PC-9 (cell line): ENCODE measurements around the gene RAB11B. TPM values are rescaled to one million over a fixed set of nuclear protein-coding genes. Genes with fewer than 3 reads are reported as not detected.
"Not testable (repeated sequence)": the region's sequence is repeated elsewhere in the genome, so short reads cannot be mapped to it uniquely, and the experiment has no call there.

Experiments used
- BruUV-seq: library from RNA; stranded (reverse); fragments of 400-500 nt; replicated peaks from 2 replicates; lab custom pipeline; 2021; lab: Mats Ljungman, UMichigan
- CTCF ChIA-PET: fragments of 300-600 bp; sonication (Branson Sonifier 250); formaldehyde crosslinking; loops from one replicate; lab custom pipeline; 2022; ENCODE audit warnings: antibody characterized with exemption; lab: Charles Lee
- POLR2A ChIA-PET: fragments of 300-600 bp; sonication (Branson Sonifier 250); formaldehyde crosslinking; loops from one replicate; lab custom pipeline; 2022; ENCODE audit warnings: antibody characterized with exemption; ENCODE audit not compliant: unreplicated experiment; lab: Charles Lee
- DNase-seq, 2 experiments: peaks; one replicate each; pipeline versions ENCODE4 v3.0.0 to v3.0.0-alpha.2; 2015 to 2022; ENCODE audit warnings: mixed read lengths in 1 of 2
- H2AFZ ChIP-seq: fragments of 200-600 bp; sonication (generic); 2 replicates; pipeline ENCODE4 v1.8.1; 2017; ENCODE audit warnings: antibody characterized with exemption
- H3F3A ChIP-seq: fragments of 200-600 bp; sonication (generic); 2 replicates; pipeline ENCODE4 v1.8.1; 2017; ENCODE audit warnings: antibody characterized with exemption, mild to moderate bottlenecking, low read depth; ENCODE audit not compliant: insufficient read depth
- H3K27ac ChIP-seq: fragments of 200-600 bp; sonication (generic); 2 replicates; pipeline ENCODE4 v1.6.1; 2016; ENCODE audit warnings: mixed run types
- H3K27me3 ChIP-seq: fragments of 200-600 bp; sonication (generic); 2 replicates; pipeline ENCODE4 v1.6.1; 2016; ENCODE audit warnings: low read depth, mixed run types; ENCODE audit not compliant: insufficient read depth
- H3K36me3 ChIP-seq: fragments of 200-600 bp; sonication (generic); 2 replicates; pipeline ENCODE4 v1.6.1; 2016; ENCODE audit warnings: low read depth, mixed run types
- H3K4me1 ChIP-seq: fragments of 200-600 bp; sonication (generic); replicated peaks from 2 replicates; pipeline ENCODE4 v1.6.1; 2016; ENCODE audit warnings: mixed run types; ENCODE audit not compliant: insufficient read depth
- H3K4me2 ChIP-seq: fragments of 200-600 bp; sonication (generic); 2 replicates; pipeline ENCODE4 v1.6.1; 2017; ENCODE audit warnings: mixed run types
- H3K4me3 ChIP-seq: fragments of 200-600 bp; sonication (generic); 2 replicates; pipeline ENCODE4 v1.6.1; 2016; ENCODE audit warnings: mixed run types
- H3K79me2 ChIP-seq: fragments of 200-600 bp; sonication (generic); 2 replicates; pipeline ENCODE4 v1.6.1; 2017; ENCODE audit warnings: low read depth, mixed run types
- H3K9me2 ChIP-seq: fragments of 200-600 bp; sonication (generic); 2 replicates; pipeline ENCODE4 v1.8.1; 2017; ENCODE audit warnings: mild to moderate bottlenecking; ENCODE audit not compliant: insufficient read depth
- H3K9me3 ChIP-seq: fragments of 200-600 bp; sonication (generic); 2 replicates; pipeline ENCODE4 v1.8.1; 2016; ENCODE audit warnings: low read depth; ENCODE audit not compliant: insufficient read depth
- H4K20me1 ChIP-seq: fragments of 200-600 bp; sonication (generic); 2 replicates; pipeline ENCODE4 v1.8.1; 2017; ENCODE audit not compliant: insufficient read depth
- EZH2 ChIP-seq: fragments of 200-600 bp; sonication (generic); IDR thresholded peaks from 2 replicates; pipeline ENCODE4 v1.8.0; 2017; ENCODE audit warnings: antibody characterized with exemption, low read depth
- intact Hi-C: fragments of 100-400 bp; cut with micrococcal nuclease; formaldehyde crosslinking; loops from one replicate; pipeline ENCODE4 v1.10.0; 2022; ENCODE audit not compliant: unreplicated experiment
- total RNA-seq: library from RNA; stranded (reverse); gene quantifications from 2 replicates; pipeline ENCODE4 v1.2.3, GENCODE V29; 2021
- TF ChIP-seq, protein P1 (sequence below): fragments of 200-600 bp; sonication (generic); conservative IDR thresholded peaks from 2 replicates; pipeline ENCODE4 v1.6.1; 2017; ENCODE audit warnings: mixed run types, antibody characterized with exemption, mild to moderate bottlenecking, moderate library complexity

RAB11B gene
- total RNA-seq, 1 experiment from 2014 or later, result 126 TPM

- H3K27ac ChIP-seq, H3K4me1 ChIP-seq, H3K36me3 ChIP-seq, H4K20me1 ChIP-seq, CTCF ChIA-PET, DNase-seq, H2AFZ ChIP-seq, H3K27me3 ChIP-seq, intact Hi-C loops, BruUV-seq, H3K79me2 ChIP-seq, H3F3A ChIP-seq, H3K9me2 ChIP-seq, H3K4me2 ChIP-seq, H3K4me3 ChIP-seq, H3K9me3 ChIP-seq, POLR2A ChIA-PET: not testable (repeated sequence)
Measured at GRCh38 chr19:8376373-8376974, 13.7 kb upstream of the RAB11B start.

GRCh38 chr19:8377598-8377997, 12.6 kb upstream of the RAB11B start:
- Histone ChIP-seq H3K9me3 (no peaks in the 10 kb centered on the region), H3K4me3 (no peak overlapping the region), H2AFZ (no peak overlapping the region), H3K27me3 (no peaks in the 10 kb centered on the region), H3K4me1 (no peaks in the 10 kb centered on the region), H3K9me2 (no peaks in the 10 kb centered on the region), H4K20me1 (no peaks in the 10 kb centered on the region), H3K36me3 (no peaks in the 10 kb centered on the region), H3K79me2 (no peaks in the 10 kb centered on the region), H3K4me2 (no peak overlapping the region), H3K27ac (no peak overlapping the region), H3F3A (no peaks in the 10 kb centered on the region)
- intact Hi-C loops, result no loop called here
- TF ChIP-seq, protein P1, sequence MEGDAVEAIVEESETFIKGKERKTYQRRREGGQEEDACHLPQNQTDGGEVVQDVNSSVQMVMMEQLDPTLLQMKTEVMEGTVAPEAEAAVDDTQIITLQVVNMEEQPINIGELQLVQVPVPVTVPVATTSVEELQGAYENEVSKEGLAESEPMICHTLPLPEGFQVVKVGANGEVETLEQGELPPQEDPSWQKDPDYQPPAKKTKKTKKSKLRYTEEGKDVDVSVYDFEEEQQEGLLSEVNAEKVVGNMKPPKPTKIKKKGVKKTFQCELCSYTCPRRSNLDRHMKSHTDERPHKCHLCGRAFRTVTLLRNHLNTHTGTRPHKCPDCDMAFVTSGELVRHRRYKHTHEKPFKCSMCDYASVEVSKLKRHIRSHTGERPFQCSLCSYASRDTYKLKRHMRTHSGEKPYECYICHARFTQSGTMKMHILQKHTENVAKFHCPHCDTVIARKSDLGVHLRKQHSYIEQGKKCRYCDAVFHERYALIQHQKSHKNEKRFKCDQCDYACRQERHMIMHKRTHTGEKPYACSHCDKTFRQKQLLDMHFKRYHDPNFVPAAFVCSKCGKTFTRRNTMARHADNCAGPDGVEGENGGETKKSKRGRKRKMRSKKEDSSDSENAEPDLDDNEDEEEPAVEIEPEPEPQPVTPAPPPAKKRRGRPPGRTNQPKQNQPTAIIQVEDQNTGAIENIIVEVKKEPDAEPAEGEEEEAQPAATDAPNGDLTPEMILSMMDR, result no peak
- no peak for TF ChIP-seq EZH2
- BruUV-seq, result no TSS peak
- ChIA-PET POLR2A (no interaction called here), CTCF (no interaction called here)
- no peak for DNase-seq

DNA sequence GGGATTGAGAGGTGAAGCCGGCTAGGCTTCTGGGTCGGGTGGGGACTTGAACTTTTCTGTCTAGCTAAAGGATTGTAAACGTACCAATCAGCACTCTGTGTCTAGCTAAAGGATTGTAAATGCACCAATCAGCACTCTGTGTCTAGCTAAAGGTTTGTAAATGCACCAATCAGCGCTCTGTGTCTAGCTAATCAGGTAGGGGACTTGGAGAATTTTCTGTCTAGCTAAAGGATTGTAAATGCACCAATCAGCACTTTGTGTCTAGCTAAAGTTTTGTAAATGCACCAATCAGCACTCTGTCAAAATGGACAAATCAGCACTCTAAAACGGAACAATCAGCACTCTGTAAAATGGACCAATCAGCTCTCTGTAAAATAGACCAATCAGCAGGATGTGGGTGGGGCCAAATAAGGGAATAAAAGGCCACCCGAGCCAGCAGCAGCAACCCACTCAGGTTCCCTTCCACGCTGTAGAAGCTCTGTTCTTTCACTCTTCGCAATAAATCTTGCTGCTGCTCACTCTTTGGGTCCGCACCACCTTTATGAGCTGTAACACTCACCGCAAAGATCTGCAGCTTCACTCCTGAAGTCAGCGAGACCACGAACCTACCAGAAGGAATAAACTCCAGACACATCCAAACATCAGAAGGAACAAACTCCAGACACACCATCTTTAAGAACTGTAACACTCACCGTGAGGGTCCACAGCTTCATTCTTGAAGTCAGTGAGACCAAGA, 10.8 kb upstream of the RAB11B start:
- POLR2A ChIA-PET, H3K9me2 ChIP-seq, DNase-seq, H3K4me1 ChIP-seq, H3K27me3 ChIP-seq, H3K27ac ChIP-seq, BruUV-seq, H3K36me3 ChIP-seq, H2AFZ ChIP-seq, H3K9me3 ChIP-seq, H3K4me2 ChIP-seq, H4K20me1 ChIP-seq, CTCF ChIA-PET, intact Hi-C loops, H3F3A ChIP-seq, H3K4me3 ChIP-seq, H3K79me2 ChIP-seq: not testable (repeated sequence)

DNA sequence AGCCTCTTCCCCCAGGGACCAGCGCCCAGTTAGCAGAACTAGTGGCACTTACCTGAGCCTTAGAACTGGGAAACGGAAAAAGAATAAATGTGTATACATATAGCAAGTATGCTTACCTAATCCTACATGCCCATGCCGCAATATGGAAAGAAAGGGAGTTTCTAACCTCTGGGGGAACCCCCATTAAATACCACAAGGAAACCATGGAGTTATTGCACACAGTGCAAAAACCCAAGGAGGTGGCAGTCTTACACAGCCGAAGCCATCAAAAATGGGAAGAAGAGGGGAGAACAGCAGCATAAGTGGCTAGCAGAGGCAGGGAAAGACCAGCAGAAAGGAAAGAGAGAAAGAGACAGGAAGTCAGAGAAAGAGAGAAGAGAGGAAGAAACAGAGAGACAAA, 5.6 kb upstream of the RAB11B start:
- intact Hi-C loops, DNase-seq, H3K27me3 ChIP-seq, H2AFZ ChIP-seq, H3K27ac ChIP-seq, H3K36me3 ChIP-seq, H3K9me3 ChIP-seq, H3K4me2 ChIP-seq, H3K9me2 ChIP-seq, H3K4me3 ChIP-seq, CTCF ChIA-PET, BruUV-seq, POLR2A ChIA-PET, H4K20me1 ChIP-seq: not testable (repeated sequence)
- Histone ChIP-seq H3K4me1 (peaks cover 44% of the 10 kb centered on the region), H3F3A (peaks cover 28% of the 10 kb centered on the region), H3K79me2 (peaks cover 24% of the 10 kb centered on the region)

DNA sequence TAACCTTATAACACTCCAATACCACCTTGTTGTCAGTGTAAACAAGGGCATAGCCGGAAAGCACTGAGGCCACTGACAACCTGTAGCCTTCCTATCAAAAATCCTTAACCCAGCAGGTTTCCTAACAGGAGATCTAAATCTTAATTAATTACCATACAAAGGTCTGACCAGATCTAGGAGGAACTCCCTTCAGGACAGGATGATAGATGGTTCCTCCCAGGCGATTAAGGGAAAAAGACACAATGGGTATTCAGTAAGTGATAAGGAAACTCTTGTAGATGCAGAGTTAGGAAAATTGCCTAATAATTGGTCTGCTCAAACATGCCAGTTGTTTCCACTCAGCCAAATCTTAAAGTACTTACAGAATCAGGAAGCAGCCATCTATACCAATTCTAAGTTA, 5.1 kb upstream of the RAB11B start:
- CTCF ChIA-PET, result interaction anchor here (0.7 kb wide), 1 partner anchor 16 kb away, joined by 4 read pairs; no protein-coding TSS in a partner anchor
- not testable (repeated sequence) for H4K20me1 ChIP-seq, H2AFZ ChIP-seq

DNA sequence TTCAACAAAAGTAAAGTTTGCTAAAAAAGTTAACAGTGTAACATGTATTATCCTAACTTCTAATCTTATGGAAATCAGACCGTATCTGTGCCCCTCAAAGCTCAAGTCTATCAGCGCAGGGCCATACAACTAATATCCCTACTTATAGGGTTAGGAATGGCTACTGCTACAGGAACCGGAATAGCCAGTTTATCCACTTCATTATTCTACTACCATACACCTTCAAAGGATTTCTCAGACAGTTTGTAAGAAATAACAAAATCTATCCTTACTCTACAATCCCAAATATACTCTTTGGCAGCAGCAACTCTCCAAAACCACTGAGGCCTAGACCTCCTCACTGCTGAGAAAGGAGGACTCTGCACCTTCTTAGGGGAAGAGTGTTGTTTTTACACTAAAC, 4.6 kb upstream of the RAB11B start:
- H3K9me2 ChIP-seq, H2AFZ ChIP-seq, intact Hi-C loops, BruUV-seq, POLR2A ChIA-PET, H3K36me3 ChIP-seq, H3K9me3 ChIP-seq, H4K20me1 ChIP-seq, H3K27me3 ChIP-seq: not testable (repeated sequence)
- Histone ChIP-seq H3K4me3 (peak overlapping the region; percentile 28; the same call in 1 of the 2 replicates), H3K27ac (peak overlapping the region; percentile 59), H3K4me1 (peaks cover 44% of the 10 kb centered on the region), H3F3A (peaks cover 28% of the 10 kb centered on the region), H3K79me2 (peaks cover 25% of the 10 kb centered on the region), H3K4me2 (peak overlapping the region; percentile 70)
- CTCF ChIA-PET, result interaction anchor here (0.7 kb wide), 1 partner anchor 17 kb away, joined by 4 read pairs; no protein-coding TSS in a partner anchor
- peak in 1 of 2 experiments; percentile 67 for DNase-seq

More for the DNA sequence above, 5.1 kb upstream of the RAB11B start:
- BruUV-seq, DNase-seq, H3K27me3 ChIP-seq, intact Hi-C loops, POLR2A ChIA-PET, H3K9me2 ChIP-seq, H3K9me3 ChIP-seq, H3K4me3 ChIP-seq, H3K36me3 ChIP-seq: not testable (repeated sequence)
- Histone ChIP-seq H3K4me2 (peak overlapping the region; percentile 70; the same call in 1 of the 2 replicates), H3K79me2 (peaks cover 25% of the 10 kb centered on the region), H3F3A (peaks cover 28% of the 10 kb centered on the region), H3K27ac (peak overlapping the region; percentile 59; the same call in 1 of the 2 replicates), H3K4me1 (peaks cover 44% of the 10 kb centered on the region)
